ENCODE data around the gene LHFPL6. TPM values are rescaled to one million over a fixed set of nuclear protein-coding genes. Genes with fewer than 3 reads are reported as not detected.

Gene LHFPL6
- total RNA-seq, 1 experiment from 2014 or later = 25.7 TPM

GRCh38 chr13:39481491-39481890, 121.5 kb downstream of the LHFPL6 start:
- POLR2A ChIA-PET = no interaction called here
- Histone ChIP-seq H3K9me3 (ENCODE audit: control insufficient read depth, insufficient read depth, low read depth, low read length) (no peaks in the 10 kb centered on the region), H3K27me3 (ENCODE audit: control insufficient read depth, insufficient read depth, low read length) (no peaks in the 10 kb centered on the region), H3K27ac (ENCODE audit: low read length) (no peak overlapping the region), H3K36me3 (ENCODE audit: control insufficient read depth, insufficient read depth, low read length) (no peaks in the 10 kb centered on the region), H3K4me3 (ENCODE audit: low read depth in 2 of 2, low read length in 2 of 2) (no peak overlapping the region), H3K4me1 (ENCODE audit: control insufficient read depth, insufficient read depth, low read length) (no peaks in the 10 kb centered on the region; the same call in 1 of the 2 replicates)
- BruUV-seq (replicated peaks) = no TSS peak
- DNase-seq (ENCODE audit: low read depth, low spot score) (no peak), ATAC-seq (no peak)
- in situ Hi-C loops (cut with HindIII; ENCODE audit: low pct_unique_long_range_greater_than_20kb, low sequenced_read_pairs) (no loop called here), intact Hi-C loops (cut with micrococcal nuclease; ENCODE audit: unreplicated experiment) (no loop called here)
- CTCF ChIA-PET = no interaction called here
- TF ChIP-seq SIN3A (IDR thresholded peaks at IDR 0.05; ENCODE audit: borderline replicate concordance, insufficient read depth, low read depth, low read length) = no peak
- TF ChIP-seq TCF7L2 (IDR thresholded peaks at IDR 0.05; ENCODE audit: low read depth, low read length) = no peak
- no peak for TF ChIP-seq POLR2AphosphoS5 (IDR thresholded peaks at IDR 0.05; ENCODE audit: low read depth, low read length)
- TF ChIP-seq REST (IDR thresholded peaks at IDR 0.05; ENCODE audit: insufficient read depth in 1 of 2, low read depth in 2 of 2, low read length in 1 of 2) = no peak
- no peak for TF ChIP-seq CTCF (IDR thresholded peaks at IDR 0.05)

GRCh38 chr13:39474600-39474999, 128.4 kb downstream of the LHFPL6 start:
- no TSS peak for BruUV-seq (replicated peaks)
- DNase-seq (ENCODE audit: low read depth, low spot score) = no peak
- ChIA-PET CTCF (no interaction called here), POLR2A (no interaction called here)
- H3K27ac ChIP-seq (ENCODE audit: low read length) = no peak overlapping the region
- intact Hi-C loops (cut with micrococcal nuclease; ENCODE audit: unreplicated experiment) (no loop called here), in situ Hi-C loops (cut with HindIII; ENCODE audit: low pct_unique_long_range_greater_than_20kb, low sequenced_read_pairs) (no loop called here)
- no peaks in the 10 kb centered on the region for H3K9me3 ChIP-seq (ENCODE audit: control insufficient read depth, insufficient read depth, low read depth, low read length)
- H3K4me3 ChIP-seq (ENCODE audit: low read depth in 2 of 2, low read length in 2 of 2) = no peak overlapping the region
- TF ChIP-seq CTCF (IDR thresholded peaks at IDR 0.05) (no peak), SIN3A (IDR thresholded peaks at IDR 0.05; ENCODE audit: borderline replicate concordance, insufficient read depth, low read depth, low read length) (no peak), REST (IDR thresholded peaks at IDR 0.05; ENCODE audit: insufficient read depth in 1 of 2, low read depth in 2 of 2, low read length in 1 of 2) (no peak), TCF7L2 (IDR thresholded peaks at IDR 0.05; ENCODE audit: low read depth, low read length) (no peak), POLR2AphosphoS5 (IDR thresholded peaks at IDR 0.05; ENCODE audit: low read depth, low read length) (no peak)
- H3K36me3 ChIP-seq (ENCODE audit: control insufficient read depth, insufficient read depth, low read length) = no peaks in the 10 kb centered on the region
- ATAC-seq = no peak
- no peaks in the 10 kb centered on the region for H3K27me3 ChIP-seq (ENCODE audit: control insufficient read depth, insufficient read depth, low read length)
- H3K4me1 ChIP-seq (ENCODE audit: control insufficient read depth, insufficient read depth, low read length) = no peaks in the 10 kb centered on the region

Measured in Panc1 (cell line).